AG10803 (cell line): Measurements from ENCODE around the gene NR1H4.
"Not testable (repeated sequence)": the region's sequence is repeated elsewhere in the genome, so short reads cannot be mapped to it uniquely, and the experiment has no call there.

Experiments used
- DNase-seq: peaks from one replicate; pipeline ENCODE4 v3.0.0; 2010; ENCODE audit warnings: low read depth
- H3K4me3 ChIP-seq: 2 replicates; pipeline ENCODE4 v1.5.1; 2011; ENCODE audit warnings: mild to moderate bottlenecking, low read length, control low read depth
- CTCF ChIP-seq: conservative IDR thresholded peaks from 2 replicates; pipeline ENCODE4 v1.5.1; 2011; ENCODE audit warnings: mild to moderate bottlenecking, low read length, control low read depth, inconsistent platforms

The NR1H4 gene

DNA sequence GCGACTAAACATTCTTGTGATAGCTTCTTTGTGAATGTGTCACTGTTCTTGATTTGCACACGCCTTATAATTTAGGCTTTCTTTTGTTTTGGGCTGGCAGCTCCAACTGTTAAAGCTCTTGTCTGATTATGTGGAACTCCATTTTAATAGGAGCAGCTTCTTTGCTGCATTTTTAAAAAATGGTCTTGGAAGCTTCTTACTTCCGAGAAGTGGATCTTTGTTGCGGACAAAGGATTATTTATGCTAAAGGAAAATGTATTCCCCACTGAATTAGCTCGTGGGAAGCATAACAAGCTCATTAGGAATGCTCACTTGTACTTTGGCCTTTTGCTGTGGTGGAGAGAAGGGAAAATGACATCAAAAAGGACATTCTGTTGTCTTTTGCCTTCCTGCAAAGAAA lies 119.8 kb downstream of the NR1H4 start:
- peak; percentile 37 for DNase-seq
- TF ChIP-seq CTCF: no peak
- peak overlapping the region; percentile 49 for H3K4me3 ChIP-seq

DNA sequence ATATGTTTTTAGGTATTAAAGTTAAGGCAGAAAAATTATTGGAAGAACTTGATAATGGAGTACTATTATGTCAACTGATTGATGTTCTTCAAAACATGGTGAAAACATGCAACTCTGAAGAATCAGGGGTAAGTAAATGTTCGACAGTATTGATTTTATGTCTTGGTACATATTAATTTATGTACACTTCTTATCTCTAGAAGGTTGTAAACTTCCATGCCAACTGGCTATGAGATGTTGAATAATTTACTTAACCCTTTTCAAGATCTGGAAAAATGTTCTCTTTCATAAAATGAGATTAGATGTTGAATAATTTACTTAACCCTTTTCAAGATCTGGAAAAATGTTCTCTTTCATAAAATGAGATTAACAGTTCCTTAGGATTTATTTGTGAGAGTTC lies 128.0 kb downstream of the NR1H4 start:
- DNase-seq: no peak
- no peak for TF ChIP-seq CTCF
- H3K4me3 ChIP-seq: no peak overlapping the region

DNA sequence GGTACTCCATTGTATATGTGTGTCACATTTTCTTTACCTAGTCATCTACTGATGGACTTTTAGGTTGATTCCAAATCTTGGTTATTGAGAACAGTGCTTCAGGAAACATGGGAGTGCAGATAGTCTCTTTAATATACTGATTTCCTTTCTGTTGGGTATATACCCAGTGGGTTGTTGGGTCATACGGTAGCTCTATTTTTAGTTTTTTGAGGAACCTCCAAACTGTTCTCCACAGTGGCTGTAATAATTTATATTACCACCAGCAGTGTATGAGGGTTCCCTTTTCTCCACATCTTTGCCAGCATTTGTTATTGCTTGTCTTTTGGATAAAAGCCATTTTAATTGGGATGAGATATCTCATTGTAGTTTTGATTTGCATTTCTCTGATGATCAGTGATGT lies 129.3 kb downstream of the NR1H4 start:
- H3K4me3 ChIP-seq, DNase-seq: not testable (repeated sequence)

- no peak overlapping the region for H3K4me3 ChIP-seq
These were observed 135.1 kb downstream of the NR1H4 start for GRCh38 chr12:100608776-100609175.

DNA sequence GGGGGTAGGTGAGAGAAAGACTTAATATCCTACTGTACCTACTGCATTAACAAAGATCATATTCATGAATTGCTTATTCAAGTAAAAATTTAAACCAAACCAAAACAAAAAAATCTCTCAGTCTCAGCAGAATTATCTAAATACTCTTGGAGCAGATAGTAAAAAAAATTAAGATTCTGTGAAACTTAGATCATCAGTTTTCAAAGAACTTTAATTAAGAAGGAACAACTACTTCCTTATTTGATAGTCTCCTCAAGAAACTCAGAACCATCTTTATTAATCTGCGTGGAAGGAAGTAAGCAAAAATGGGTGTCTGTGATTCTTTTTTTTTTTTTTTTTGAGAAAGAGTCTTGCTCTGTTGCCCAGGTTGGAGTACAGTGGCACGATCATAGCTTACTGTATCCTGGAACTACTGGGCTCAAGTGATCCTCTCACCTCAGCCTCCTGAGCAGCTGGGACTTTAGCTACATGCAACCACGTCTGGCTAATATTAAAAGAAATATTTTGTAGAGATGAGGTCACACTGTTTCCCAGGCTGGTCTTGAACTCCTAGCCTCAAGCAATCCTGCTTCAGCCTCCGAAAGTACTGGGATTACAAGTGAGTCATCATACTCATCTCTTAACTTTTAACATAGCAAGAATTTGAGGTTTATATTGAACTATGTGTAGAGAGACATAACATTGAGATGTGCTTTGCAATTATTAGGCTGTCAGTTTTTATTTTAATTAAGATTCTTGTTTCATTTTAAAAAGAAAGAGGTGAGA lies 137.2 kb downstream of the NR1H4 start:
- H3K4me3 ChIP-seq: no peak overlapping the region
- TF ChIP-seq CTCF: no peak
- peak; percentile 17 for DNase-seq

More at GRCh38 chr12:100608776-100609175, 135.1 kb downstream of the NR1H4 start:
- no peak for DNase-seq
- no peak for TF ChIP-seq CTCF

- no peak for DNase-seq
- no peak overlapping the region for H3K4me3 ChIP-seq
- TF ChIP-seq CTCF: no peak
These were observed 138.9 kb downstream of the NR1H4 start for GRCh38 chr12:100612606-100613005.
